Neutrophil (primary cell): ENCODE data around the gene OR2B2.
"Not testable (repeated sequence)": the region's sequence is repeated elsewhere in the genome, so short reads cannot be mapped to it uniquely, and the experiment has no call there.

Experiments
- H3K27ac ChIP-seq: fragments of 200-600 bp; sonication (generic); 2 replicates; pipeline ENCODE4 v1.5.1; 2016; ENCODE audit warnings: mild to moderate bottlenecking, moderate library complexity
- H3K27me3 ChIP-seq: fragments of 200-600 bp; sonication (generic); 2 replicates; pipeline ENCODE4 v1.6.0; 2016; ENCODE audit warnings: mild to moderate bottlenecking
- H3K36me3 ChIP-seq: fragments of 200-600 bp; sonication (generic); 2 replicates; pipeline ENCODE4 v1.5.1; 2017
- H3K4me1 ChIP-seq, 2 experiments: fragments of 200-600 bp in 1 of 2; sonication (generic) in 1 of 2; 1 replicate in 1 of 2; 2 replicates in 1 of 2; pipeline versions ENCODE4 v1.5.1 to v1.6.1; 2013 to 2016; ENCODE audit warnings: low read depth in 1 of 2, low read length in 1 of 2, mild to moderate bottlenecking in 1 of 2, moderate library complexity in 1 of 2; ENCODE audit not compliant: control insufficient read depth in 1 of 2, insufficient read depth in 1 of 2
- H3K4me3 ChIP-seq, 2 experiments: fragments of 200-600 bp in 1 of 2; sonication (generic) in 1 of 2; 1 replicate in 1 of 2; 2 replicates in 1 of 2; pipeline ENCODE4 v1.5.1; 2013 to 2016; ENCODE audit warnings: low read depth in 1 of 2, low read length in 1 of 2, mild to moderate bottlenecking in 1 of 2, moderate library complexity in 1 of 2
- H3K9me3 ChIP-seq: fragments of 200-600 bp; sonication (generic); 2 replicates; pipeline ENCODE4 v1.5.1; 2016
- CTCF ChIP-seq: fragments of 200-600 bp; sonication (generic); IDR thresholded peaks from 2 replicates; pipeline ENCODE4 v1.5.1; 2016; ENCODE audit warnings: antibody characterized with exemption

The OR2B2 gene

GRCh38 chr6:27902335-27903314 is 9.6 kb downstream of the OR2B2 start:
- peaks cover 7% of the 10 kb centered on the region for H3K27me3 ChIP-seq
- TF ChIP-seq CTCF = no peak
- H3K9me3 ChIP-seq = no peaks in the 10 kb centered on the region
- no peaks in the 10 kb centered on the region for H3K36me3 ChIP-seq
- peaks cover 12 to 13% of the 10 kb centered on the region in 2 experiments for H3K4me1 ChIP-seq
- peak overlapping the region; percentile 27 for H3K27ac ChIP-seq
- peak overlapping the region; percentile 33 to 45 for H3K4me3 ChIP-seq

- H3K4me1 ChIP-seq = peaks cover 12 to 13% of the 10 kb centered on the region in 2 experiments
- no peaks in the 10 kb centered on the region for H3K36me3 ChIP-seq
- no peak overlapping the region for H3K27ac ChIP-seq
- H3K27me3 ChIP-seq = peaks cover 7% of the 10 kb centered on the region
- H3K9me3 ChIP-seq = no peaks in the 10 kb centered on the region
- no peak overlapping the region for H3K4me3 ChIP-seq
- TF ChIP-seq CTCF = no peak
Observed at GRCh38 chr6:27901801-27902200, 10.4 kb downstream of the OR2B2 start.

- H3K4me1 ChIP-seq = peaks cover 25 to 26% of the 10 kb centered on the region in 2 experiments
- not testable (repeated sequence) for H3K9me3 ChIP-seq, H3K27me3 ChIP-seq, H3K4me3 ChIP-seq, H3K27ac ChIP-seq, H3K36me3 ChIP-seq
Observed at GRCh38 chr6:27900197-27900596, 12.0 kb downstream of the OR2B2 start.

- H3K9me3 ChIP-seq = no peaks in the 10 kb centered on the region
- no peak for TF ChIP-seq CTCF
- no peak overlapping the region for H3K4me3 ChIP-seq
- H3K4me1 ChIP-seq = peaks cover 31 to 33% of the 10 kb centered on the region in 2 experiments
- H3K36me3 ChIP-seq = no peaks in the 10 kb centered on the region
- H3K27ac ChIP-seq = no peak overlapping the region
- H3K27me3 ChIP-seq = no peaks in the 10 kb centered on the region
Observed at GRCh38 chr6:27899543-27899942, 12.7 kb downstream of the OR2B2 start.

- TF ChIP-seq CTCF = no peak
- no peaks in the 10 kb centered on the region for H3K27me3 ChIP-seq
- H3K36me3 ChIP-seq = no peaks in the 10 kb centered on the region
- peaks cover 42 to 44% of the 10 kb centered on the region in 2 experiments for H3K4me1 ChIP-seq
- no peak overlapping the region for H3K27ac ChIP-seq
- H3K9me3 ChIP-seq = no peaks in the 10 kb centered on the region
- H3K4me3 ChIP-seq = no peak overlapping the region
Observed at GRCh38 chr6:27897580-27898206, 14.5 kb downstream of the OR2B2 start.

- Histone ChIP-seq H3K4me1 (peaks cover 40 to 47% of the 10 kb centered on the region in 2 experiments), H3K4me3 (peak overlapping the region in 1 of 2 experiments; percentile 63), H3K27me3 (no peaks in the 10 kb centered on the region), H3K9me3 (no peaks in the 10 kb centered on the region), H3K27ac (peak overlapping the region; percentile 73), H3K36me3 (no peaks in the 10 kb centered on the region)
- no peak for TF ChIP-seq CTCF
Observed at GRCh38 chr6:27896398-27896796, 15.8 kb downstream of the OR2B2 start.
